Measurements from ENCODE around the gene MYOCOS.
"Not testable (repeated sequence)": the region's sequence is repeated elsewhere in the genome, so short reads cannot be mapped to it uniquely, and the experiment has no call there.

The MYOCOS gene

GRCh38 chr1:171622152-171622462 is at the start of gene MYOCOS:
TSS of gene MYOCOS (plus strand) at chr1:171622243. CDS start at chr1:171623884, 1,641 bp downstream.
- no peak for DNase-seq (ENCODE audit: low read depth, low spot score)

DNA sequence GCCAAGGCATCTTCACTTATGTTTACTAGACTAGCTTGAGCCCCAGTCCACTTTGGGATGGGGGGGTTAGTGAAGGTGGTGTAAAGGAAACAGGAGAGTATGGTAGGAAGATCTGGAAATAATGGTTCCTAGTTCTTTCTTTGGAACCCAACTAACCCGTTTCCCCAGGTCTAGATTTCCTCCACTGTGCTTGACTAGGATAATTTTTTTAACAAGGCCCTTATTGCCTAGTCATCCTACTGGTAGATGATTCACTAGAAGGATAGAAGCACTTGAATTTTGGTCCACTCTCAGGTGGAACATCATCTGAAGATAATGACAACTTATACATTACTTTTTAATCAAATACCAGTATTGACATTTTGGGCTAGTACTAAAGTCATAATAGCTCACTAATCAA is 45.9 kb upstream of the MYOCOS start:
- DNase-seq (ENCODE audit: low read depth, low spot score) = no peak

DNA sequence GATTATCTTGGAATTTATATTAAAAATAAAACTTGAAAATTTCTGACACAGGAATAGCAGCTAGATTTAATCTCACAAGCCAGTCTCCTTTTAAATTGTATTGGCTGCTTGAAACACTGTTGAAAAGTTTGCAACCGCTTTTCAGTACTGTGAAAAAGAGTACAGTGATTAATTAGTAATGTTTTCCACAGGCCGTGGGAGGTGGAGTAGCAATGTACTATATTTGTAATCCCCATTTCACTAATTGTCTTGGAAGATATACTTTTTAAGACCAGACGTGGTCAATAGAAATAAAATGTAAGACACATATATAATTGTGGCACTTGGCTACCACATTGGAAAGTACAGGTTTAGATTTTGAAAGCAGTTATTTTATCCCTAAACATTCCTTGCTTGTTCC is 40.8 kb upstream of the MYOCOS start:
- DNase-seq (ENCODE audit: low read depth, low spot score) = no peak

GRCh38 chr1:171581766-171582165 is 40.3 kb upstream of the MYOCOS start:
- DNase-seq (ENCODE audit: low read depth, low spot score) = no peak

- no peak for DNase-seq (ENCODE audit: low read depth, low spot score)
These were observed 39.5 kb upstream of the MYOCOS start for GRCh38 chr1:171582589-171582988.

DNA sequence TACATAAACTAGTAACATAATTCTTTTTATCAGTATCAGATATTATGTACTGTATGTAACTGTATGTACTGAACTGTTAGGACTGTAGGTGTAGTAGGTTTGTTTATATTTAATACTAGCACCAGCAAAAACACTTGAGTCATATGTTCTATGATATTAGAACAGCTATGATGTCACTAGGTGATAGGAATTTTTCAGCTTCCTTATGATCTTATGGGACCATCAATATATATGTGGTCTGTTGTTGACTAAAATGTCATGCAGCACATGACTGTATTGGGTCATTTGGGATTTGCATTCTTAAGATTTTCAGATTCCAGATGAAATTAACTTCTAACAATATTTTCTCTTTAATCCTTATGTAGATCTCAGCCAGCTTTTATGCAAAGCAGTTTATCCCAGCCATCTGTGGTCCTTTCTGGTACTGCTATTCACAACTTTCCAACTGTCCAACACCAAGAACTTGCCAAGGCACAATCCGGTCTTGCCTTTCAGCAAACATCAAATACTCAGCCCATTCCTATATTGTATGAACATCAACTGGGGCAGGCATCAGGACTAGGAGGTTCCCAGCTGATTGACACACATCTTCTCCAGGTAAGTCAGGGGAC is 38.3 kb upstream of the MYOCOS start:
- no peak for DNase-seq (ENCODE audit: low read depth, low spot score)

DNA sequence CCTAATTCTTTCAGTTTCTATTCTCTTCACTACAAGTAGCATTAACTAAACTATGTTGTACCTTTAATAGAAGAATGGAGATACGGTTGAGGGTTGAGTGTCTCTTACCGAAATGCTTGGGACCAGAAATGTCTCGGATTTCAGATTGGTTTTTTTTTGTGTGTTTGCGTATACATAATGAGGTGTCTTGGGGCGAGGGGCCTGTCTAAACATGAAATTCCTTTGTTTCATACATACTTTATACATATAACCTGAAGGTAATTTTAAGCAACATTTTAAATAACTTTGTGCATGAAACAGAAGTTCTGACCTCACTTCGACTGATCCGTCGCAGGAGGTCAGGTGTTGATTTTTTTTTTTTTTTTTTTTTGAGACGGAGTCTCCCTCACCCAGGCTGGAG is 36.3 kb upstream of the MYOCOS start:
- no peak for DNase-seq (ENCODE audit: low read depth, low spot score)

DNA sequence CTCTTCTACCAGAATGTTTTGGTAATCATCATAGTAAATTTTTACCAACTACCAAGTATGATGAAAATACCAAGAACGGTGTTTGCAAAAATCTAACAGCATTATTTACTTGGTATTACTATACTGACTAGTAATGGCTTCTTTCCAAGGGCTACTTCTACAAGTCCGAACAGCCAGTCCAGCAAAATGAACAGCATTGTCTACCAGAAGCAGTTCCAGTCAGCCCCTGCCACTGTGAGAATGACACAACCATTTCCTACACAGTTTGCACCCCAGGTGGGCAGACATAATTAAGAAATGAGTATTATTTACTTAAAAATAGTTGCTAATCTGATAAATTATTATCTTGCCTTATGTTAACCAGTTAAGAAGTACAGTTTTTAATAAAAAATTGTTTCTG is 33.8 kb upstream of the MYOCOS start:
- DNase-seq (ENCODE audit: low read depth, low spot score) = no peak

DNA sequence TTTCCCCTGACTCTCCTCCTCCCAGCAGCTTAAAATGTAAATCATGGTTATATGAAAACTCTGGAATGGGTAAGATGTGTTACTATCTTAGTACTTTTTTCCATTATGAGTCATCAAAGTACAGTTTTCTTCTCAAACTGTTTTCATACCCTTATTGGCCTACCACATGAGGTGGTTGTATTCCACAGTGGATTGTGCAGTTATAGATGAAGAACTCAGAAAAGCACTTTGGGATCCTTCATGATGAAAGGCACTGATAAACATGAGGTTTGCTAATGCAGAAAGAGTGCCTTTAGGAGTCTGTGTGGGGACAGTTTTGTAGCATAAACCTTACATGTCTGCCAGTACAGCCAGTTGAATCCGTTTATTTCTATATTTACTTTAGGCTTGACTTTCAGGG is 32.0 kb upstream of the MYOCOS start:
- DNase-seq (ENCODE audit: low read depth, low spot score) = no peak

- no peak for DNase-seq (ENCODE audit: low read depth, low spot score)
These were observed 26.7 kb upstream of the MYOCOS start for GRCh38 chr1:171595324-171595723.

DNA sequence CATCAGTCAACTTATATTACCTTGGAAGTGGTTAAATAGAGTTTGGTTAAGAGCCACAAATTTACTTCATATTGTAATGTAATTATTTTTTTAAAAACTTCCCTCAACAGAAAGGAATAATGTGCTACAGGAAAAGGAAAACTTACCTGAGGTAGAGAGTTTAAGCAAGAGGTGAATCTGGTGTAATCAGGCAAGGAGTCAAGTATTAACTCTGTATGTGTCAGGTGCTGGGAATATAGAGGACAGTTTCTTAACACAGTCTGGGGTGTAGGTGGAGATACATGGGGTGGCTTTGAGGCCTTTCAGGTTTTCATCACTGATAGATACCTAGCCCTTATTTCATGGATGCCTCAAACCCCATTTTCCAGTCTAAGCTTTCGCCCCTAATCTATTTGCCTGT is 25.9 kb upstream of the MYOCOS start:
- no peak for DNase-seq (ENCODE audit: low read depth, low spot score)

DNA sequence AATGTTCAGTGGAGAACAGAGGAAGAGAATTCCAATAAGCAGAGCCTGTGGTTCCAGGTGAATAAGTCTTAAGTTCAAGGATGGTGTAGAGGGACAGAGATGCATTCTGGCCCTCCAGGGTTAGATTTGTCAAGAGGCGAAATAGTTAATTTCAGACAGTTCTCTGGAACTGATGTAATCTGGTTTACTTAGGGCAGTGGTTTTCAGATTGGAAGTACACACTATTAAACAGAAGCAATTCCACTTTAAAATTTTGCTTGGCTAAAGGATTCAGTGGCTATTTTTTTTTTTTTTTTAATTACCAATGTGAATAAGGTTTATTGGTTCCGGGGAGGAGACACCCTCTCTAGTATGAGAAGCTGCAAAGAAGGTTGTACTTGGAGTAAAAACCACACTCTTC is 25.3 kb upstream of the MYOCOS start:
- no peak for DNase-seq (ENCODE audit: low read depth, low spot score)

- DNase-seq (ENCODE audit: low read depth, low spot score) = no peak
These were observed 24.8 kb upstream of the MYOCOS start for GRCh38 chr1:171597203-171597602.

- DNase-seq (ENCODE audit: low read depth, low spot score) = not testable (repeated sequence)
These were observed 21.7 kb upstream of the MYOCOS start for GRCh38 chr1:171600310-171600709.

DNA sequence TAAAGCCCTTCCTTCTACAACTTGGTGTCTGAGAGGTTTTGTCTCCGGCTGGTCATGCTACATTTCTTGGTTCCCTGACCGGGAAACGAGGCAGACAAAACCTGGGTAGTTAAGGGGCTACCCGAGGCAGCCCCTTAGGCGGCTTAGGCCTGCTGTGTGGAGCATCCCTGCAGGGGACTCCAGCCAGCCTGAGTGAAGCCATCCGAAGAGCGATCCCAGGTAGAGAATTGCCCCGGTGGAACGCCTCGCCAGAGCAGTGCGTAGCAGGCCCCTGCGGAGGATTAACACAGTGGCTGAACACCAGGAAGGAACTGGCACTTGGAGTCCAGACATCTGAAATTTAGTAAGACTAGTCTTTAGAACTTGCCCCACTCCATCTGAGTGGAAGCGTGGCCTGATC is 21.2 kb upstream of the MYOCOS start:
- no peak for DNase-seq (ENCODE audit: low read depth, low spot score)

- DNase-seq (ENCODE audit: low read depth, low spot score) = not testable (repeated sequence)
These were observed 19.0 kb upstream of the MYOCOS start for GRCh38 chr1:171603042-171603441.

GRCh38 chr1:171606402-171606941 is 15.6 kb upstream of the MYOCOS start:
- DNase-seq (ENCODE audit: low read depth, low spot score) = no peak

DNA sequence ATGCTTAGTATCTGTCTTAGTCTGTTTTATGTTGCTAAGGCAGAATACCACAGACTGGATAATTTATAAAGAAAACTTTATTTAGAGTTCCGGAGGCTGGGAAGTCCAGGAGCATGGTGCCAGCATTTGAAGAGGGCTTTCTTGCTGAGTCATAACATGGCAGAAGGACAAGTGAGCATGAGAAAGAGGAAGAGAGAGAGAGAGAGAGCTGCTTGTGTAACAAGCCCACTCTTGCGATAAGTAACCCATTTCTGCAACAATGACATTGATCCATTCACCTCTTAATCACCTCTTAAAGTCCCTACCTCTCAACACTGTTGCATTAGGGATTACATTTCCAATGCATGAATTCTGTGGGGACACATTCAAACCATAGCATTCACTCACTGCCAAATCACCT is 11.7 kb upstream of the MYOCOS start:
- DNase-seq (ENCODE audit: low read depth, low spot score) = no peak

DNA sequence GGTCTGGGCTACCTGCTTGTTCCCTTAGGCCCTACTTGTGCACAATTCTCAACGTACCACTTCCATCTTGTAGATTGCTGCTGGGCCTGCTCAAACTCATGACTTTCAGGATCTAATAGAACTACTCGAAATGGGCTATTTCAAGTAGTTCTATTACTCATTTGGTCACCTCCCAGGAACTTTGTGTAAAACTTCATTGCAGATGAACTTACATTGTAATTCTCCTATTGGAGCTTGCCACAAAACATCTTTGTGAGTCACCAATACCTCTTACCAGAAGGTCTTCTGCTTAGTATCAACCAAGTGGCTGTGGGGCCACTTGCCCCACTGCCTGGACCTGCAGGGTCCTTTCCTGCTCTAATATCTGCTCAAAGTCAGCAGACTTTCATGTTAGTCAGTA is 10.7 kb upstream of the MYOCOS start:
- DNase-seq (ENCODE audit: low read depth, low spot score) = no peak

DNA sequence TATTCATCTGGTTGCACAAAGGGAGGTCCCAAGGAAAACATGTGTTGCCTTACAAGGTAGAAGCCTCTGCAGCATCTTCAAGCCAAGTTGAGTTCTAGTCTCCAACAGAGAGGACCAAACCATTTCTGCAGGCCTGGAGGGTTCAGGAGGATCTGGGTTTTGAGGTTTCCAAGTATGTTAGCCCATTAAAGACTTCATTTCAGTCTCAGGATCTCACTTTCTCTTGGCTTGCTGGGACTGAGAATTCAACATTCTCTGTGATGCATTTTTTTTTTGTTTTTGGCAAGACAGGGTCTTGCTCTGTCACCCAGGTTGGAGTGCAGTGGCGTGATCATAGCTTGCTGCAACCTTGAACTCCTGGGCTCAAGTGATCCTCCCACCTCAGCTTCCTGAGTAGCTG is 8.8 kb upstream of the MYOCOS start:
- no peak for DNase-seq (ENCODE audit: low read depth, low spot score)

DNA sequence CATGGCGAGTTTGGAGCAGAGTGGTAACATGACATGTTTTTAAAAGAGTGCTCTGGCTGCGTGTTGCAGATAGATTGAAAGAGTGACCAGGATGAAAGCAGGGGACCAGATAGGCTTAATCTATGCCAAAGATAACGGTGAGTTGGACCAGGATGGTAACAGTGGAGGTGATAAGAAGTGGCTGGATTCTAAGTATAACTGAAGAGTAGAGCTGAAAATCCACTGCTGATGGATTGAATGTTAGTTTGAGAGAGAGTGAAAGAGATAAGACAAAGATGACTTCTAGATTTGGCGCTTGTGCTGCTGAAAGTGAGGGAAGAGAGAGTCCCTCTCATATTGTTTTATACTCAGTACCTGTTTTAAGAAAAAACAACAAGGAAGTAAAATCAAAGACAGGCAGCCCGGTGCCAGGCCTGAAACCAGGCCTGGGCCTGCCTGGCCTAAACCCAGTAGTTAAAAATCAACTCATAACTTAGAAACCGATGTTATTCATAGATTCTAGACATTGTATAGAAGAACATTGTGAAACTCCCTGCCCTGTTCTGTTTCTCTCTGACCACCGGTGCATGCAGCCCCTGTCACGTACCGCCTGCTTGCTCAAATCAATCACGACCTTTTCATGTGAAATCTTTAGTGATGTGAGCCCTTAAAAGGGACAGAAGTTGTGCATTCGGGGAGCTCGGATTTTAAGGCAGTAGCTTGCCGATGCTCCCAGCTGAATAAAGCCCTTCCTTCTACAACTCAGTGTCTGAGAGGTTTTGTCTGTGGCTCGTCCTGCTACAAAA is 6.7 kb upstream of the MYOCOS start:
- not testable (repeated sequence) for DNase-seq (ENCODE audit: low read depth, low spot score)

DNA sequence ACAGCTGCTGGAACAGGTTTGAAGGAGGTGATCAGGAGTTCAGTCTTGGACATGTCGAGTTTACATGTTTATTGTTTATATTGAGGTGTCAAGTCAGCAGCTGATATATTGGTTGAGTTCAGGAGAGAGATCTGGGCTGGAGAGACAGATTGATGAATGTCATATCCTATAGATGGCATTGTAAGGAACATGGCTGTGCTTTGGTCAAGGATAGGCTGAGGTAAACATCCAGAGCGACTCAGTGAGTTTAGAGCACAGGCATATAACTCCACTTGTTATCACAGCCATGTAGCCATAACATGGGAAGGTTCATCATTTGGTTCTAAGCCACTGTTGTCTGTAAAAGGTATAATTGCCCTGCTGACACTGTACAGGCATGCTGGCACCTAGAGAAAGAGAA is 5.5 kb upstream of the MYOCOS start:
- no peak for DNase-seq (ENCODE audit: low read depth, low spot score)

DNA sequence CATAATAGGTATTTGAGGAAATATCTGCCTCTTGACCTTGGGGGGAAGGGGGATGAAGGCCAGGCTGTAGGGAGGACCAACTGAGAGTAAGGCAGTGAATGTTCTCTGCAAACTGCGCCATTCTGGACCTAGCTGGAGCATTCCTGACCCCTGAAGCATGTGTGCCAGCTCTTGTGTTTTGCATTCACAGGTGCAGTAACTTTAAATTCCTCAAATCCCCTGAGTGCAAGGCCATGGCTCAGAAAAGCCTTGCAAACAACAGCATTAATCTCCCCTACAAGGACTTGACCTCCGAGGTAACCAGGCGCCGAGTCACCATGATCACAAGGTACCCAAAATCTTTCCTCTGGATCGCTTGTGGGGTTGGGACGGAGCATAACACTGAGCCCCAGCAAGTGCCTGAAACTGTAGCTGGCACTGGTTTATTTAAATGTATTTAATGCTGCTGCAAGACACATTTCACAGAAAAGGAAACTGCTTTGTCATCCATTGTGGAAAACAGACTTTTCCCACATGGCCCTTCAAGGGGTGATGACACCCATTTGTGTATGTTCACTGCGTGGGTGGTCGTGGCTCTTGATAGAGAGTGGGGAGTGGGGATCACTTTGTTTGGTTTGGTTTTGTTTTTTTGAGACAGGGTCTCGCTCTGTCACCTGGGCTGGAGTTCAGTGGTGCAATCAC is 1.7 kb downstream of the MYOCOS start:
- DNase-seq (ENCODE audit: low read depth, low spot score) = no peak

Measured in iPS DF 19.7 (cell line).